Panc1 (cell line): ENCODE measurements around the gene UGT1A1. TPM values are rescaled to one million over a fixed set of nuclear protein-coding genes. Genes with fewer than 3 reads are reported as not detected.

Experiments used
- ATAC-seq: fragments of 200-7000 bp; cut with Tn5 transposase; 2 replicates; pipeline ENCODE4 v1.9.1; 2020; ENCODE audit warnings: mild to moderate bottlenecking, moderate library complexity
- BruUV-seq: library from RNA; stranded (reverse); fragments of 400-500 nt; replicated peaks from 2 replicates; lab custom pipeline; 2021; lab: Mats Ljungman, UMichigan
- CTCF ChIA-PET: fragments of 300-600 bp; sonication (Branson Sonifier 250); formaldehyde crosslinking; loops from one replicate; lab custom pipeline; 2022; ENCODE audit warnings: antibody characterized with exemption; lab: Charles Lee
- POLR2A ChIA-PET: fragments of 300-600 bp; sonication (Branson Sonifier 250); formaldehyde crosslinking; loops from one replicate; lab custom pipeline; 2022; ENCODE audit warnings: antibody characterized with exemption; lab: Charles Lee
- DNase-seq: peaks from one replicate; pipeline ENCODE4 v3.0.0-alpha.2; 2010; ENCODE audit warnings: low read depth, low spot score
- H3K27ac ChIP-seq: 2 replicates; pipeline ENCODE4 v1.5.1; 2011; ENCODE audit warnings: mild to moderate bottlenecking, low read length, inconsistent platforms
- H3K27me3 ChIP-seq: fragments of 200-500 bp; sonication (Bioruptor generic); 2 replicates; pipeline ENCODE4 v1.6.0; 2014; ENCODE audit warnings: low read length, inconsistent platforms; ENCODE audit not compliant: control insufficient read depth, insufficient read depth
- H3K36me3 ChIP-seq: fragments of 200-500 bp; sonication (Bioruptor generic); 2 replicates; pipeline ENCODE4 v1.5.1; 2014; ENCODE audit warnings: inconsistent platforms, mild to moderate bottlenecking, low read length, moderate library complexity; ENCODE audit not compliant: control insufficient read depth, insufficient read depth
- H3K4me1 ChIP-seq: 2 replicates; pipeline ENCODE4 v1.5.1; 2011; ENCODE audit warnings: inconsistent platforms, mild to moderate bottlenecking, low read length, moderate library complexity; ENCODE audit not compliant: control insufficient read depth, insufficient read depth
- H3K4me3 ChIP-seq, 2 experiments: 2 replicates each; pipeline ENCODE4 v1.5.1; 2011 to 2012; ENCODE audit warnings: low read depth in 2 of 2, low read length in 2 of 2, mild to moderate bottlenecking in 2 of 2, inconsistent platforms in 1 of 2, moderate library complexity in 1 of 2
- H3K9me3 ChIP-seq: fragments of 200-500 bp; sonication (Bioruptor generic); 2 replicates; pipeline ENCODE4 v1.5.1; 2014; ENCODE audit warnings: low read depth, mild to moderate bottlenecking, inconsistent platforms, low read length, moderate library complexity; ENCODE audit not compliant: control insufficient read depth, insufficient read depth
- CTCF ChIP-seq: fragments of 450-650 bp; IDR thresholded peaks from 2 replicates; pipeline ENCODE4 v1.5.1; 2017; ENCODE audit warnings: mild to moderate bottlenecking
- POLR2AphosphoS5 ChIP-seq: IDR thresholded peaks from 2 replicates; pipeline ENCODE4 v1.6.1; 2012; ENCODE audit warnings: mild to moderate bottlenecking, low read depth, low read length, moderate library complexity
- REST ChIP-seq, 2 experiments: IDR thresholded peaks; 2 replicates each; pipeline ENCODE4 v1.6.1; 2011 to 2012; ENCODE audit warnings: low read depth in 2 of 2, control low read depth in 1 of 2, low read length in 1 of 2, mild to moderate bottlenecking in 1 of 2, moderate library complexity in 1 of 2; ENCODE audit not compliant: insufficient read depth in 1 of 2
- SIN3A ChIP-seq: IDR thresholded peaks from 2 replicates; pipeline ENCODE4 v1.6.1; 2012; ENCODE audit warnings: low read depth, mild to moderate bottlenecking, low read length, moderate library complexity, borderline replicate concordance; ENCODE audit not compliant: insufficient read depth
- TCF7L2 ChIP-seq: IDR thresholded peaks from 2 replicates; pipeline ENCODE4 v1.6.1; 2011; ENCODE audit warnings: mild to moderate bottlenecking, low read depth, low read length, inconsistent platforms
- in situ Hi-C: cut with HindIII; loops from 2 replicates; pipeline ENCODE4 v1.10.0; 2016; ENCODE audit warnings: low sequenced_read_pairs, low pct_unique_long_range_greater_than_20kb
- intact Hi-C: fragments of 100-400 bp; cut with micrococcal nuclease; formaldehyde crosslinking; loops from one replicate; pipeline ENCODE4 v1.10.0; 2022; ENCODE audit not compliant: unreplicated experiment
- total RNA-seq: library from RNA; stranded (reverse); gene quantifications from one replicate; pipeline ENCODE4 v1.2.1, GENCODE V29; 2021; ENCODE audit not compliant: unreplicated experiment

Gene UGT1A1
- total RNA-seq, 1 experiment from 2014 or later, result not detected

- in situ Hi-C loops, result no loop called here
- no peaks in the 10 kb centered on the region for H3K4me1 ChIP-seq
- intact Hi-C loops, result no loop called here
- no TSS peak for BruUV-seq
- H3K27me3 ChIP-seq, result no peaks in the 10 kb centered on the region; the same call in 1 of the 2 replicates
- no peak overlapping the region for H3K4me3 ChIP-seq
- ChIA-PET POLR2A (no interaction called here), CTCF (no interaction called here)
- no peak overlapping the region for H3K27ac ChIP-seq
- DNase-seq, result no peak
- no peak for ATAC-seq
- no peaks in the 10 kb centered on the region for H3K9me3 ChIP-seq
- H3K36me3 ChIP-seq, result no peaks in the 10 kb centered on the region
- TF ChIP-seq REST (IDR thresholded peaks at IDR 0.05; ENCODE audit: insufficient read depth in 1 of 2, low read depth in 2 of 2, low read length in 1 of 2) (no peak), CTCF (no peak)
Measured at GRCh38 chr2:233803292-233803911, 43.3 kb downstream of the UGT1A1 start.

GRCh38 chr2:233803994-233804393 is 43.9 kb downstream of the UGT1A1 start:
- H3K4me1 ChIP-seq, result no peaks in the 10 kb centered on the region
- CTCF ChIA-PET, result no interaction called here
- no peaks in the 10 kb centered on the region for H3K9me3 ChIP-seq
- no peak overlapping the region for H3K27ac ChIP-seq
- no peaks in the 10 kb centered on the region for H3K36me3 ChIP-seq
- TF ChIP-seq SIN3A (no peak), REST (IDR thresholded peaks at IDR 0.05; ENCODE audit: insufficient read depth in 1 of 2, low read depth in 2 of 2, low read length in 1 of 2) (no peak), CTCF (no peak), POLR2AphosphoS5 (no peak), TCF7L2 (no peak)
- in situ Hi-C loops (no loop called here), intact Hi-C loops (no loop called here)
- POLR2A ChIA-PET, result no interaction called here
- no peaks in the 10 kb centered on the region; the same call in 1 of the 2 replicates for H3K27me3 ChIP-seq
- ATAC-seq, result no peak
- BruUV-seq, result no TSS peak
- DNase-seq, result no peak
- no peak overlapping the region for H3K4me3 ChIP-seq
